Natural killer cell (primary cell): ENCODE data around the gene GUCA2A. TPM values are rescaled to one million over a fixed set of nuclear protein-coding genes. Genes with fewer than 3 reads are reported as not detected.

Experiments used
- ATAC-seq, 3 donors: fragments of 150-1000 bp in 2 of 3; fragments of 200-7000 bp in 1 of 3; cut with Tn5 transposase; 1 replicate in 1 of 3; 2 replicates in 2 of 3; pipeline ENCODE4 v1.10.0; 2021; ENCODE audit warnings: mild to moderate bottlenecking in 2 of 3, moderate library complexity in 2 of 3
- DNase-seq, 2 donors: peaks; one replicate each; pipeline versions ENCODE4 v3.0.0 to v3.0.0-alpha.2; 2013 to 2021; ENCODE audit warnings: mixed read lengths in 1 of 2
- H3K27ac ChIP-seq: one replicate; pipeline ENCODE4 v1.5.1; 2013; ENCODE audit warnings: mild to moderate bottlenecking, low read length
- H3K27me3 ChIP-seq: one replicate; pipeline ENCODE4 v1.6.1; 2013; ENCODE audit warnings: low read length; ENCODE audit not compliant: control insufficient read depth, insufficient read depth
- H3K36me3 ChIP-seq: one replicate; pipeline ENCODE4 v1.6.1; 2013; ENCODE audit warnings: low read length; ENCODE audit not compliant: control insufficient read depth, insufficient read depth
- H3K4me1 ChIP-seq: one replicate; pipeline ENCODE4 v1.6.1; 2013; ENCODE audit warnings: low read length; ENCODE audit not compliant: control insufficient read depth, insufficient read depth
- H3K4me3 ChIP-seq: one replicate; pipeline ENCODE4 v1.5.1; 2013; ENCODE audit warnings: low read length
- H3K9me3 ChIP-seq: one replicate; pipeline ENCODE4 v1.6.1; 2013; ENCODE audit warnings: low read length; ENCODE audit not compliant: control insufficient read depth, insufficient read depth
- H3K27ac Mint-ChIP-seq, 2 donors: one replicate each; pipeline ENCODE4 v1.8.0; 2022; ENCODE audit warnings: mild to moderate bottlenecking in 2 of 2, mixed read lengths in 2 of 2, moderate library complexity in 1 of 2
- H3K27me3 Mint-ChIP-seq, 2 donors: one replicate each; pipeline ENCODE4 v1.8.0; 2022; ENCODE audit warnings: low read depth in 2 of 2, mixed read lengths in 2 of 2
- H3K36me3 Mint-ChIP-seq: one replicate; pipeline ENCODE4 v1.8.0; 2022; ENCODE audit warnings: mixed read lengths
- H3K4me1 Mint-ChIP-seq, 2 donors: one replicate each; pipeline ENCODE4 v1.8.0; 2022; ENCODE audit warnings: mixed read lengths in 2 of 2
- H3K4me3 Mint-ChIP-seq: one replicate; pipeline ENCODE4 v1.8.0; 2022; ENCODE audit warnings: mild to moderate bottlenecking, moderate library complexity, mixed read lengths
- H3K9me3 Mint-ChIP-seq, 2 donors: one replicate each; pipeline ENCODE4 v1.8.0; 2022; ENCODE audit warnings: mixed read lengths in 2 of 2
- WGBS: methylation state at CpG from one replicate; pipeline ENCODE4 v1.1.7; 2013; ENCODE audit warnings: missing lambda C conversion rate; ENCODE audit not compliant: insufficient coverage; 5-methylcytosine and 5-hydroxymethylcytosine counted together
- intact Hi-C: fragments of 100-400 bp; cut with micrococcal nuclease; formaldehyde crosslinking; loops from one replicate; pipeline ENCODE4 v1.14.2; 2022
- total RNA-seq, 4 donors: library from RNA; stranded (reverse); fragments of 120-200 nt in 1 of 4; gene quantifications; one replicate each; pipeline versions ENCODE4 v1.2.3 to v1.2.4, GENCODE V29; 2013 to 2022
- TF ChIP-seq, protein P1 (sequence below): fragments of 200-600 bp; IDR thresholded peaks from one replicate; pipeline ENCODE4 v1.8.0; 2022; ENCODE audit warnings: antibody characterized with exemption

Gene GUCA2A
- total RNA-seq, 3 donors from 2014 or later (not counting 1 experiment from before 2014, with no cell fraction given) = not detected

DNA sequence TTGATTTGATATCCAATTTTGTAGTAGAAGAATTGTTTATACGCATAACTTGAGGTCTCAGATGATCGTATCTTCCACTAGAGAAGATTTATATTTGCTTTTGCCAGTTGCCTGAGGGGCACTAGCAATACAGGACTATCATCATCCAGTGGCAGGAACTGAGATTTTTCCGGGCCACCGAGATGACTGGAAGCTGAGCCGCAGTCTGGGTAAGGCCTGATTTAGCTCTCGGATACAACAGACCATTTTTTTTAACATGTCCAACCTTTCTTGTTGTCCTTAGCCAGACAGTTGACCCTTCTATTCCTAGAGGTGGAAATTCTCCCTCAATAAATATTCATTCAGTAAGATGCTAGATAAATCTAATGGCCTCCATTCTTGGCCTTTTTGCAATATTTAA lies 36.8 kb downstream of the GUCA2A start:
- intact Hi-C loops = no loop called here
- Histone ChIP-seq H3K27me3 (no peaks in the 10 kb centered on the region), H3K9me3 (no peaks in the 10 kb centered on the region), H3K36me3 (no peaks in the 10 kb centered on the region), H3K4me1 (no peaks in the 10 kb centered on the region), H3K4me3 (no peak overlapping the region), H3K27ac (no peak overlapping the region)
- H3K27ac Mint-ChIP-seq = no peak overlapping the region
- no peaks in the 10 kb centered on the region for H3K36me3 Mint-ChIP-seq
- no peaks in the 10 kb centered on the region for H3K4me1 Mint-ChIP-seq
- WGBS = 94% methylated on average over 6 of the region's 6 CpGs
- no peaks in the 10 kb centered on the region for H3K9me3 Mint-ChIP-seq
- no peak overlapping the region for H3K4me3 Mint-ChIP-seq
- ATAC-seq (no peak), DNase-seq (no peak)
- TF ChIP-seq, protein P1, sequence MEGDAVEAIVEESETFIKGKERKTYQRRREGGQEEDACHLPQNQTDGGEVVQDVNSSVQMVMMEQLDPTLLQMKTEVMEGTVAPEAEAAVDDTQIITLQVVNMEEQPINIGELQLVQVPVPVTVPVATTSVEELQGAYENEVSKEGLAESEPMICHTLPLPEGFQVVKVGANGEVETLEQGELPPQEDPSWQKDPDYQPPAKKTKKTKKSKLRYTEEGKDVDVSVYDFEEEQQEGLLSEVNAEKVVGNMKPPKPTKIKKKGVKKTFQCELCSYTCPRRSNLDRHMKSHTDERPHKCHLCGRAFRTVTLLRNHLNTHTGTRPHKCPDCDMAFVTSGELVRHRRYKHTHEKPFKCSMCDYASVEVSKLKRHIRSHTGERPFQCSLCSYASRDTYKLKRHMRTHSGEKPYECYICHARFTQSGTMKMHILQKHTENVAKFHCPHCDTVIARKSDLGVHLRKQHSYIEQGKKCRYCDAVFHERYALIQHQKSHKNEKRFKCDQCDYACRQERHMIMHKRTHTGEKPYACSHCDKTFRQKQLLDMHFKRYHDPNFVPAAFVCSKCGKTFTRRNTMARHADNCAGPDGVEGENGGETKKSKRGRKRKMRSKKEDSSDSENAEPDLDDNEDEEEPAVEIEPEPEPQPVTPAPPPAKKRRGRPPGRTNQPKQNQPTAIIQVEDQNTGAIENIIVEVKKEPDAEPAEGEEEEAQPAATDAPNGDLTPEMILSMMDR = no peak
- peaks cover 8 to 13% of the 10 kb centered on the region in 2 donors for H3K27me3 Mint-ChIP-seq

DNA sequence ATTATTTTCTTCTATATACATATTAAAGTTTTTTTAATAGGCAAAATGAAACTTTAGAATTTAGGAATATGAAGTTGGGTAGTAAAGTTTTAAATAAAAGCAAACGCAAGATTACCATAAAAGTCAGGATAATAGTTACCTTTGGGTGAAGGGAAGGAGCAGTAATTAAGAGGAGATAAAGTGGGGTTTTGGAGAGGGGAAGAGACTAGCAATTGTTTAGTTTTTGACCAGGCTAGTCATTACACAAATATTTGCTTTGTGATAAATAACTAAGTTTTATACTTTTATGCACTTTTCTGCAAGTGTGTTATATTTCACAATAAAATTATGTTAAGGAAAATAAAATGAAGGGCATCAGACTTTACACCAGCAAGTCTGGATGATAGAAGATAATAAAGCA lies 39.0 kb downstream of the GUCA2A start:
- no peaks in the 10 kb centered on the region for H3K9me3 ChIP-seq

DNA sequence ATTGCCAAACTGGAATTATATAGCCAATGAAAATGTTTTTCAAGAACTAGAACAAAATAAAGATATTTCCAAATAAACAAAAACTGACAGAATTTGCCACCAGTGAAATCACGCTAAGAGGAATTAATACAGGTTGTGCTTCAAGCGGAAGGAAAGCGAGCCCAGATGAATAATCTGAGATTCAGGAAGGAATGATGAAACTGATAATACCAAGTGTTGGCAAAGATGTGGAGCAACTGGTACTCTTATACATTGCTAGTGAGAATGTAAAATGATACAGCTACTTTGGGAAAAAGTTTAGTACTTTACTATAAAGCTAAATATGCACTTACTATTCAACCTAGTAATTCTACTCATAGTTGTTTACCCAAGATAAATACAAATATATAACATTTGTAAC lies 42.1 kb downstream of the GUCA2A start:
- H3K27ac Mint-ChIP-seq = no peak overlapping the region
- peaks cover 8 to 15% of the 10 kb centered on the region in 2 donors for H3K27me3 Mint-ChIP-seq
- H3K4me1 Mint-ChIP-seq = no peaks in the 10 kb centered on the region
- no peak overlapping the region for H3K4me3 Mint-ChIP-seq
- Histone ChIP-seq H3K27me3 (no peaks in the 10 kb centered on the region), H3K4me3 (no peak overlapping the region), H3K36me3 (no peaks in the 10 kb centered on the region), H3K27ac (no peak overlapping the region), H3K9me3 (no peaks in the 10 kb centered on the region), H3K4me1 (no peaks in the 10 kb centered on the region)
- intact Hi-C loops = no loop called here
- H3K9me3 Mint-ChIP-seq = no peaks in the 10 kb centered on the region
- H3K36me3 Mint-ChIP-seq = no peaks in the 10 kb centered on the region
- no peak for DNase-seq
- 96% methylated on average over 3 of the region's 3 CpGs for WGBS
- ATAC-seq = no peak
- TF ChIP-seq, protein P1 = no peak

More for the DNA sequence above, 39.0 kb downstream of the GUCA2A start:
- TF ChIP-seq, protein P1 = no peak
- intact Hi-C loops = no loop called here
- Histone ChIP-seq H3K27ac (no peak overlapping the region), H3K27me3 (no peaks in the 10 kb centered on the region), H3K36me3 (no peaks in the 10 kb centered on the region), H3K4me3 (no peak overlapping the region), H3K4me1 (no peaks in the 10 kb centered on the region)
- 96% methylated on average over 1 of the region's 1 CpG for WGBS
- ATAC-seq = no peak
- DNase-seq = no peak
- Mint-ChIP-seq H3K9me3 (no peaks in the 10 kb centered on the region), H3K27me3 (peaks cover 11 to 20% of the 10 kb centered on the region in 2 donors), H3K4me3 (no peak overlapping the region), H3K4me1 (no peaks in the 10 kb centered on the region), H3K27ac (no peak overlapping the region), H3K36me3 (no peaks in the 10 kb centered on the region)

DNA sequence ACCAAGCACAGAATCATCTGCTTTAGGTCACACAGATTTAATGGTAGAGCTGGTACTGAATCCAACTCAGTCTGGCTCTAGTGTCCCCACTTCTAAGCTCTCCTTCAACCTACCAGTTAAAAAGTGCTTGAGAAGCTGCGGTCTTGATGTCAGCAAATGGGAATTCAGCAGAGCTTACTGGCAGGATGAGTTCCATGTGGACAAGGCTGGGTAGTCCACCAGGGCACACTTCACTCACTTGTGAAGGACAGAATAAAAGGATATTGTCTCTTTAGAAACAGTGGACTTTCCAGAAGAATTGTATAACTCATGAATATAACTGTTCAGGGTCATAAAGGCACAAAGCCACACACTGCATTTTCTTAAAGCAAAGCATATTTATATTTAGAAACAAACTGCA lies 46.4 kb downstream of the GUCA2A start:
- Histone ChIP-seq H3K9me3 (no peaks in the 10 kb centered on the region), H3K4me1 (no peaks in the 10 kb centered on the region), H3K27me3 (no peaks in the 10 kb centered on the region), H3K27ac (no peak overlapping the region), H3K4me3 (no peak overlapping the region), H3K36me3 (no peaks in the 10 kb centered on the region)
- TF ChIP-seq, protein P1 = no peak
- 92% methylated on average over 1 of the region's 1 CpG for WGBS
- ATAC-seq (no peak), DNase-seq (no peak)
- peaks cover 18 to 21% of the 10 kb centered on the region in 2 donors for H3K27me3 Mint-ChIP-seq
- no peaks in the 10 kb centered on the region for H3K9me3 Mint-ChIP-seq
- intact Hi-C loops = no loop called here
- H3K4me3 Mint-ChIP-seq = no peak overlapping the region
- H3K4me1 Mint-ChIP-seq = no peaks in the 10 kb centered on the region
- no peaks in the 10 kb centered on the region for H3K36me3 Mint-ChIP-seq
- no peak overlapping the region for H3K27ac Mint-ChIP-seq
